ENCODE measurements around the gene GFRA1. TPM values are rescaled to one million over a fixed set of nuclear protein-coding genes. Genes with fewer than 3 reads are reported as not detected.

GFRA1 gene
- total RNA-seq, 1 donor from 2014 or later = 4.2 TPM

GRCh38 chr10:116109881-116110280 is 163.1 kb downstream of the GFRA1 start:
- no peaks in the 10 kb centered on the region for H3K9me3 Mint-ChIP-seq (ENCODE audit: unreplicated experiment)
- DNase-seq (ENCODE audit: low spot score) = no peak
- H3K4me1 Mint-ChIP-seq (ENCODE audit: unreplicated experiment) = no peaks in the 10 kb centered on the region
- H3K4me3 Mint-ChIP-seq (ENCODE audit: unreplicated experiment) = no peak overlapping the region
- TF ChIP-seq, protein P1, sequence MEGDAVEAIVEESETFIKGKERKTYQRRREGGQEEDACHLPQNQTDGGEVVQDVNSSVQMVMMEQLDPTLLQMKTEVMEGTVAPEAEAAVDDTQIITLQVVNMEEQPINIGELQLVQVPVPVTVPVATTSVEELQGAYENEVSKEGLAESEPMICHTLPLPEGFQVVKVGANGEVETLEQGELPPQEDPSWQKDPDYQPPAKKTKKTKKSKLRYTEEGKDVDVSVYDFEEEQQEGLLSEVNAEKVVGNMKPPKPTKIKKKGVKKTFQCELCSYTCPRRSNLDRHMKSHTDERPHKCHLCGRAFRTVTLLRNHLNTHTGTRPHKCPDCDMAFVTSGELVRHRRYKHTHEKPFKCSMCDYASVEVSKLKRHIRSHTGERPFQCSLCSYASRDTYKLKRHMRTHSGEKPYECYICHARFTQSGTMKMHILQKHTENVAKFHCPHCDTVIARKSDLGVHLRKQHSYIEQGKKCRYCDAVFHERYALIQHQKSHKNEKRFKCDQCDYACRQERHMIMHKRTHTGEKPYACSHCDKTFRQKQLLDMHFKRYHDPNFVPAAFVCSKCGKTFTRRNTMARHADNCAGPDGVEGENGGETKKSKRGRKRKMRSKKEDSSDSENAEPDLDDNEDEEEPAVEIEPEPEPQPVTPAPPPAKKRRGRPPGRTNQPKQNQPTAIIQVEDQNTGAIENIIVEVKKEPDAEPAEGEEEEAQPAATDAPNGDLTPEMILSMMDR (IDR thresholded peaks at IDR 0.05; ENCODE audit: unreplicated experiment) = no peak
- no peak overlapping the region for H3K27ac Mint-ChIP-seq (ENCODE audit: unreplicated experiment)
- H3K27me3 Mint-ChIP-seq (ENCODE audit: unreplicated experiment) = peaks cover 6% of the 10 kb centered on the region
- no peaks in the 10 kb centered on the region for H3K36me3 Mint-ChIP-seq (ENCODE audit: low read depth, unreplicated experiment)

- Mint-ChIP-seq H3K9me3 (ENCODE audit: unreplicated experiment) (no peaks in the 10 kb centered on the region), H3K27ac (ENCODE audit: unreplicated experiment) (no peak overlapping the region), H3K4me3 (ENCODE audit: unreplicated experiment) (no peak overlapping the region), H3K27me3 (ENCODE audit: unreplicated experiment) (peaks cover 6% of the 10 kb centered on the region), H3K36me3 (ENCODE audit: low read depth, unreplicated experiment) (no peaks in the 10 kb centered on the region), H3K4me1 (ENCODE audit: unreplicated experiment) (no peaks in the 10 kb centered on the region)
- TF ChIP-seq, protein P1 (IDR thresholded peaks at IDR 0.05; ENCODE audit: unreplicated experiment) = no peak
- no peak for DNase-seq (ENCODE audit: low spot score)
These were observed 163.5 kb downstream of the GFRA1 start for GRCh38 chr10:116109481-116109880.

- DNase-seq (ENCODE audit: low spot score) = no peak
- no peaks in the 10 kb centered on the region for H3K36me3 Mint-ChIP-seq (ENCODE audit: low read depth, unreplicated experiment)
- peaks cover 5% of the 10 kb centered on the region for H3K27me3 Mint-ChIP-seq (ENCODE audit: unreplicated experiment)
- no peaks in the 10 kb centered on the region for H3K9me3 Mint-ChIP-seq (ENCODE audit: unreplicated experiment)
- no peaks in the 10 kb centered on the region for H3K4me1 Mint-ChIP-seq (ENCODE audit: unreplicated experiment)
- H3K4me3 Mint-ChIP-seq (ENCODE audit: unreplicated experiment) = no peak overlapping the region
- TF ChIP-seq, protein P1 (IDR thresholded peaks at IDR 0.05; ENCODE audit: unreplicated experiment) = no peak
- no peak overlapping the region for H3K27ac Mint-ChIP-seq (ENCODE audit: unreplicated experiment)
These were observed 164.9 kb downstream of the GFRA1 start for GRCh38 chr10:116108095-116108494.

DNA sequence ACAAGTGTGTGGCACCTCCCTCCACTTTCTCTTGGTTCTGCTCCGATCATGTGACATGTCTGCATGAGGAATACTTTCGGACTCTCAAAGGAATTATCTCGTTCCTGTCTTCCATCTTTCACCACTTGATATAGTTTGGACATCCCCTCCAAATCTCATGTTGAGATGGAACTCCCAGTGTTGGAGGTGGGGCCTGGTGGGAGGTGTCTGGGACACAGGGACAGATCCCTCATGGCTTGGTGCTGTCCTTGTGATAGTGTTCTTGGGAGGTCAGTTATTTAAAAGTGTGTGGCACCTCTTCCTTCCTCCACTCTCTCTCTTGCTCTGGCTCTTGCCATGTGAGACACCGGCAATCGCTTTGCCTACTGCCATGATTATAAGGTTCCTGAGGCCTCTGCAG is 166.4 kb downstream of the GFRA1 start:
- no peaks in the 10 kb centered on the region for H3K4me1 Mint-ChIP-seq (ENCODE audit: unreplicated experiment)
- no peak overlapping the region for H3K27ac Mint-ChIP-seq (ENCODE audit: unreplicated experiment)
- H3K27me3 Mint-ChIP-seq (ENCODE audit: unreplicated experiment) = peaks cover 5% of the 10 kb centered on the region
- DNase-seq (ENCODE audit: low spot score) = no peak
- no peak overlapping the region for H3K4me3 Mint-ChIP-seq (ENCODE audit: unreplicated experiment)
- H3K9me3 Mint-ChIP-seq (ENCODE audit: unreplicated experiment) = no peaks in the 10 kb centered on the region
- TF ChIP-seq, protein P1 (IDR thresholded peaks at IDR 0.05; ENCODE audit: unreplicated experiment) = no peak
- H3K36me3 Mint-ChIP-seq (ENCODE audit: low read depth, unreplicated experiment) = no peaks in the 10 kb centered on the region

DNA sequence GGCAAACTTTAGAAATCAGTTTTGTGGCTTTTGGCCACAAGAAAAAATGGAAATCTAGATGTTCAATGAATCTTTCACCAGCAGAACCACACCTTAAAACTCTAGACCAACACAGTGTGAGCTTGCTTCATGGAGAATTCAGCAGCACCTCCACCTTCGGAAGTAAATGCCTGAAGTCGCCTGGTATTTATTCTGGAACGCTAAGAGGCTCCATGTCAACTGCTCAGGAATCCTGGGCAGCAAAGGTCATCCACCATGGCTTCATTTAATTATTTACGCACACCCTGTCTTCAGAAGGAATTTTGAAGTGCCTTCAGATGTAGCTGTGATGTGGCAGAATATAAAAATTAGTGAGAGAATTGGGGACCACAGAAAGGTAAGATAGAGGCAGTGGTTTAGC is 167.7 kb downstream of the GFRA1 start:
- DNase-seq (ENCODE audit: low spot score) = no peak
- H3K9me3 Mint-ChIP-seq (ENCODE audit: unreplicated experiment) = no peaks in the 10 kb centered on the region
- TF ChIP-seq, protein P1 (IDR thresholded peaks at IDR 0.05; ENCODE audit: unreplicated experiment) = no peak
- peaks cover 2% of the 10 kb centered on the region for H3K27me3 Mint-ChIP-seq (ENCODE audit: unreplicated experiment)
- no peak overlapping the region for H3K4me3 Mint-ChIP-seq (ENCODE audit: unreplicated experiment)
- no peak overlapping the region for H3K27ac Mint-ChIP-seq (ENCODE audit: unreplicated experiment)
- no peaks in the 10 kb centered on the region for H3K4me1 Mint-ChIP-seq (ENCODE audit: unreplicated experiment)
- H3K36me3 Mint-ChIP-seq (ENCODE audit: low read depth, unreplicated experiment) = no peaks in the 10 kb centered on the region

All from endothelial cell (in vitro differentiated cells).